ENCODE measurements around the gene RBMY1J.
"Not testable (repeated sequence)": the region's sequence is repeated elsewhere in the genome, so short reads cannot be mapped to it uniquely, and the experiment has no call there.

RBMY1J gene

DNA sequence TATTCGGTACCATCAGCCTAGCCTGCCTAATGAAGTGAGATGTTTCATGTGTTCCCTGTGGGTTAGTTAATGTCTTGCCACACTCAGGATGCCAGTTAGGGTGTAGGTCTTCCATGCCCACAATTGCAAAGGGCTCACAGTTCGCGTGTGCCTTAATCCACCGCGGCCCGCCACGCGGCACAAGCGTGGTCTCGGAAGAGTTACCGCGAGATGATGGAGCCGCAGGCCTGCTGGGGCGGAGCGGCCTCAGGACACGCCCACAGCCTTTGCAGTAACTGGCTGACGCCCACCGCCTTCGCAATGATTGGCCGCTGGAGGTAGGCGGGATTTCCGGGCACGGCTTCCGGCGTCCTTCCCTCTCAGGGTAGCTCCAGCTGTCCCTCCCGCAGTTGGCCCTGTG, at the start of gene RBMY1J:
TSS of gene RBMY1J (plus strand) at position 301 of the 400 bp plus-strand sequence. CDS start 2,038 bp downstream, outside the sequence.
- DNase-seq = not testable (repeated sequence)

GRCh38 chrY:22367416-22367815, 35.8 kb upstream of the RBMY1J start:
- DNase-seq = no peak

- DNase-seq = no peak
Measured at GRCh38 chrY:22370623-22371022, 32.6 kb upstream of the RBMY1J start.

GRCh38 chrY:22373494-22373893, 29.7 kb upstream of the RBMY1J start:
- no peak for DNase-seq

- DNase-seq = not testable (repeated sequence)
Measured at GRCh38 chrY:22444718-22445396, 41.6 kb downstream of the RBMY1J start.

GRCh38 chrY:22455522-22455921, 52.3 kb downstream of the RBMY1J start:
- not testable (repeated sequence) for DNase-seq

GRCh38 chrY:22461962-22462361, 58.8 kb downstream of the RBMY1J start:
- DNase-seq = not testable (repeated sequence)
